GM12874 (cell line): Measurements from ENCODE around the gene LANCL1.

ENCODE experiments used
- CTCF ChIP-seq: IDR thresholded peaks from 2 replicates; pipeline ENCODE4 v1.5.1; 2011; ENCODE audit warnings: low read depth, mild to moderate bottlenecking, control low read depth, low read length, moderate library complexity; ENCODE audit not compliant: insufficient read depth

Gene LANCL1

GRCh38 chr2:210503725-210504191 is 27.2 kb upstream of the LANCL1 start:
- no peak for TF ChIP-seq CTCF

GRCh38 chr2:210503001-210503623 is 26.6 kb upstream of the LANCL1 start:
- peak; percentile 86 for TF ChIP-seq CTCF

GRCh38 chr2:210496512-210496911 is 20.0 kb upstream of the LANCL1 start:
- TF ChIP-seq CTCF: no peak

GRCh38 chr2:210493528-210493927 is 17.0 kb upstream of the LANCL1 start:
- no peak for TF ChIP-seq CTCF

- no peak for TF ChIP-seq CTCF
These were observed 5.1 kb upstream of the LANCL1 start for GRCh38 chr2:210481601-210482175.

GRCh38 chr2:210480764-210481163 is 4.2 kb upstream of the LANCL1 start:
- no peak for TF ChIP-seq CTCF

- no peak for TF ChIP-seq CTCF
These were observed 3.5 kb upstream of the LANCL1 start for GRCh38 chr2:210480079-210480478.
